Suprapubic skin (tissue), 4 donors: ENCODE results near the gene CAPN5.

Experiments used
- EP300 ChIP-seq: sonication (generic); formaldehyde crosslinking; IDR thresholded peaks from one replicate; pipeline ENCODE4 v1.6.1; 2017; ENCODE audit warnings: antibody characterized with exemption
- POLR2AphosphoS5 ChIP-seq, 3 donors: sonication (generic); formaldehyde crosslinking; IDR thresholded peaks; one replicate each; pipeline ENCODE4 v1.6.1; 2017; ENCODE audit warnings: antibody characterized with exemption in 3 of 3
- TF ChIP-seq, protein P1 (sequence below), 2 donors: fragments of 200-600 bp in 1 of 2; fragments of 450-650 bp in 1 of 2; sonication (generic) in 1 of 2; IDR thresholded peaks; one replicate each; pipeline ENCODE4 v1.5.1; 2016 to 2019; ENCODE audit warnings: antibody characterized with exemption in 2 of 2, mild to moderate bottlenecking in 1 of 2, moderate library complexity in 1 of 2

DNA sequence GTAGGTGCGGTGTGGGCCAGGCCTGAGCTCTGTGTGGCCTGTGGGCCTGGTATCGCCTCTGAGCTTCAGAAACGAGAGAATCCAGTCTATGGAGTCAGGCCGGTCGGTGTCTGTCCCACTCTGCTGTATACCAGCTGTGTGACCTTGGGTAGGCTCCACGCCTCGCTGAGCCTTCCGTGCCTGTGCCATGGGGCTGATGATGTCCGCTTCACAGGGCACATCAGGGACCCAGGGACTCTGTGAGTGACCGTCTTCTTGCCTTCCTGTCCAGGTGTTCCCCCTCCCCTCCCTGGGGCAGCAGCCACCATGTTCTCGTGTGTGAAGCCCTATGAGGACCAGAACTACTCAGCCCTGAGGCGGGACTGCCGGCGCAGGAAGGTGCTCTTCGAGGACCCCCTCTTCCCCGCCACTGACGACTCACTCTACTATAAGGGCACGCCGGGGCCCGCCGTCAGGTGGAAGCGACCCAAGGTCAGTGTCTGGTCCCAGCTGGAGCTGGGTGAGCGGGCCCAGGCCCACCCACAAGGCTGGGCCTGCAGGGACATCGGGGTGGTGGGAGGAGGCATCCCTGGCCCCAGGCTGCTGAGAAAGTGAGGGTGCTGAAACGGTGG lies 17.9 kb downstream of the CAPN5 start:
- TF ChIP-seq, protein P1, sequence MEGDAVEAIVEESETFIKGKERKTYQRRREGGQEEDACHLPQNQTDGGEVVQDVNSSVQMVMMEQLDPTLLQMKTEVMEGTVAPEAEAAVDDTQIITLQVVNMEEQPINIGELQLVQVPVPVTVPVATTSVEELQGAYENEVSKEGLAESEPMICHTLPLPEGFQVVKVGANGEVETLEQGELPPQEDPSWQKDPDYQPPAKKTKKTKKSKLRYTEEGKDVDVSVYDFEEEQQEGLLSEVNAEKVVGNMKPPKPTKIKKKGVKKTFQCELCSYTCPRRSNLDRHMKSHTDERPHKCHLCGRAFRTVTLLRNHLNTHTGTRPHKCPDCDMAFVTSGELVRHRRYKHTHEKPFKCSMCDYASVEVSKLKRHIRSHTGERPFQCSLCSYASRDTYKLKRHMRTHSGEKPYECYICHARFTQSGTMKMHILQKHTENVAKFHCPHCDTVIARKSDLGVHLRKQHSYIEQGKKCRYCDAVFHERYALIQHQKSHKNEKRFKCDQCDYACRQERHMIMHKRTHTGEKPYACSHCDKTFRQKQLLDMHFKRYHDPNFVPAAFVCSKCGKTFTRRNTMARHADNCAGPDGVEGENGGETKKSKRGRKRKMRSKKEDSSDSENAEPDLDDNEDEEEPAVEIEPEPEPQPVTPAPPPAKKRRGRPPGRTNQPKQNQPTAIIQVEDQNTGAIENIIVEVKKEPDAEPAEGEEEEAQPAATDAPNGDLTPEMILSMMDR (IDR thresholded peaks at IDR 0.05), result no peak
- TF ChIP-seq EP300 (no peak), POLR2AphosphoS5 (IDR thresholded peaks at IDR 0.05) (no peak)
